Measurements from ENCODE around the gene SLC9A9. TPM values are rescaled to one million over a fixed set of nuclear protein-coding genes. Genes with fewer than 3 reads are reported as not detected.

SLC9A9 gene
- total RNA-seq, 4 donors from 2014 or later: 13.4 to 15.0 (median 14.4) TPM

- intact Hi-C loops (cut with DNase I): no loop called here
- WGBS: 80% methylated on average over 2 of the region's 2 CpGs
- Histone ChIP-seq H3K4me3 (no peak overlapping the region), H3K9me3 (no peaks in the 10 kb centered on the region), H3K27ac (replicated peaks in 1 of 4) (no peak overlapping the region), H3K4me1 (no peaks in the 10 kb centered on the region), H3K36me3 (peaks cover 0 to 5% (median 0%) of the 10 kb centered on the region in 4 donors), H3K27me3 (no peaks in the 10 kb centered on the region)
- DNase-seq (ENCODE audit: extremely low spot score): no peak
- TF ChIP-seq, protein P1, sequence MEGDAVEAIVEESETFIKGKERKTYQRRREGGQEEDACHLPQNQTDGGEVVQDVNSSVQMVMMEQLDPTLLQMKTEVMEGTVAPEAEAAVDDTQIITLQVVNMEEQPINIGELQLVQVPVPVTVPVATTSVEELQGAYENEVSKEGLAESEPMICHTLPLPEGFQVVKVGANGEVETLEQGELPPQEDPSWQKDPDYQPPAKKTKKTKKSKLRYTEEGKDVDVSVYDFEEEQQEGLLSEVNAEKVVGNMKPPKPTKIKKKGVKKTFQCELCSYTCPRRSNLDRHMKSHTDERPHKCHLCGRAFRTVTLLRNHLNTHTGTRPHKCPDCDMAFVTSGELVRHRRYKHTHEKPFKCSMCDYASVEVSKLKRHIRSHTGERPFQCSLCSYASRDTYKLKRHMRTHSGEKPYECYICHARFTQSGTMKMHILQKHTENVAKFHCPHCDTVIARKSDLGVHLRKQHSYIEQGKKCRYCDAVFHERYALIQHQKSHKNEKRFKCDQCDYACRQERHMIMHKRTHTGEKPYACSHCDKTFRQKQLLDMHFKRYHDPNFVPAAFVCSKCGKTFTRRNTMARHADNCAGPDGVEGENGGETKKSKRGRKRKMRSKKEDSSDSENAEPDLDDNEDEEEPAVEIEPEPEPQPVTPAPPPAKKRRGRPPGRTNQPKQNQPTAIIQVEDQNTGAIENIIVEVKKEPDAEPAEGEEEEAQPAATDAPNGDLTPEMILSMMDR (IDR thresholded peaks at IDR 0.05): no peak
- TF ChIP-seq POLR2A (IDR thresholded peaks at IDR 0.05; ENCODE audit: low read depth): no peak
- TF ChIP-seq POLR2AphosphoS5 (IDR thresholded peaks at IDR 0.05): no peak
- no peak for TF ChIP-seq EP300 (IDR thresholded peaks at IDR 0.05)
Measured at GRCh38 chr3:143261848-143262247, 586.4 kb downstream of the SLC9A9 start.

DNA sequence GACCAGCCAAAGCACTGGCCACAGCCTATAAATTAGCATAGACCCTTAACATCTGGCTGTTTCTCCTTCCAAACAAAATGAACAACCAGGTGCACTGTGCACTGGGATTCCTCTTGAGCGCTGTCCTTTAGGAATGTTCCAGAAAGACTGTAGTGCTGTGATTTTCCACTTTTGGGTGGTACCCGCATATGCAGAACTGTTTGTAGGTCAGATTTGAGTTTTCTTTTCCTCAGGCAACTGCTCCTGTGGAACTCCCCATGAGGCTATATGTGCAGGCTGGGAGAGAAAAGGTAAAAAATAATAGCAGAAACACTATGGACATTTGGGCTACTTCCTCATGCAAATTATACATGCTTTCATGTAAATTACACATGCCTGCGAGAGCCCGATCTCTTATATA lies 589.6 kb downstream of the SLC9A9 start:
- H3K9me3 ChIP-seq: no peaks in the 10 kb centered on the region
- no peak overlapping the region for H3K27ac ChIP-seq (replicated peaks in 1 of 4)
- no peaks in the 10 kb centered on the region for H3K36me3 ChIP-seq
- intact Hi-C loops (cut with DNase I): no loop called here
- TF ChIP-seq POLR2A (IDR thresholded peaks at IDR 0.05; ENCODE audit: low read depth): no peak
- no peak for TF ChIP-seq EP300 (IDR thresholded peaks at IDR 0.05)
- no peak for TF ChIP-seq POLR2AphosphoS5 (IDR thresholded peaks at IDR 0.05)
- TF ChIP-seq, protein P1 (IDR thresholded peaks at IDR 0.05): no peak
- no peak overlapping the region for H3K4me3 ChIP-seq
- 91% methylated on average over 4 of the region's 4 CpGs for WGBS
- no peak for DNase-seq (ENCODE audit: extremely low spot score)
- no peaks in the 10 kb centered on the region for H3K27me3 ChIP-seq
- no peaks in the 10 kb centered on the region for H3K4me1 ChIP-seq

DNA sequence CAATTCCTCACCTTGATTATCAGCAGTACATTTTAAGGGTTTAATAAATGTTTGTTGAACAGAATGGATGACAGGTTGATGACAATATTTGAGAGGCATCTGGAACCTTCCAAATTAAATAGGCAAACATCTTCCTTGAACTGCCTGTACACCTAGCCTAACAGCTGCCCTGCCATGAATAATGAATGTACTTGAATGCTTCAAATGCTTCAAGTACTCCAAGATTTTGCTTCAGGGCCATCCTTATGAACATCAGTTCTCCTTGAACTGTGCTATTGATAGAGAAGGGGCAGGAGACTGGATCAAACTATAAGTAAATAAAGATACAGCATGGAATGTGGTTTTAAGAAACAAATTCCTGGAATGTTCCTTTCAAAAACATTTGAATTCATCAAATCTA lies 591.9 kb downstream of the SLC9A9 start:
- H3K27ac ChIP-seq (replicated peaks in 1 of 4): no peak overlapping the region
- no peaks in the 10 kb centered on the region for H3K36me3 ChIP-seq
- no peaks in the 10 kb centered on the region for H3K9me3 ChIP-seq
- H3K27me3 ChIP-seq: no peaks in the 10 kb centered on the region
- no peak overlapping the region for H3K4me3 ChIP-seq
- TF ChIP-seq EP300 (IDR thresholded peaks at IDR 0.05) (no peak), POLR2AphosphoS5 (IDR thresholded peaks at IDR 0.05) (no peak), POLR2A (IDR thresholded peaks at IDR 0.05; ENCODE audit: low read depth) (no peak)
- TF ChIP-seq, protein P1 (IDR thresholded peaks at IDR 0.05): no peak
- no peak for DNase-seq (ENCODE audit: extremely low spot score)
- intact Hi-C loops (cut with DNase I): no loop called here
- no peaks in the 10 kb centered on the region for H3K4me1 ChIP-seq

GRCh38 chr3:143255739-143256138 lies 592.5 kb downstream of the SLC9A9 start:
- intact Hi-C loops (cut with DNase I): no loop called here
- no peak overlapping the region for H3K27ac ChIP-seq (replicated peaks in 1 of 4)

GRCh38 chr3:143252931-143253330 lies 595.3 kb downstream of the SLC9A9 start:
- Histone ChIP-seq H3K4me3 (no peak overlapping the region), H3K36me3 (no peaks in the 10 kb centered on the region), H3K4me1 (no peaks in the 10 kb centered on the region), H3K27ac (replicated peaks in 1 of 4) (no peak overlapping the region), H3K27me3 (no peaks in the 10 kb centered on the region), H3K9me3 (no peaks in the 10 kb centered on the region)
- TF ChIP-seq POLR2A (IDR thresholded peaks at IDR 0.05; ENCODE audit: low read depth): no peak
- TF ChIP-seq EP300 (IDR thresholded peaks at IDR 0.05): no peak
- TF ChIP-seq POLR2AphosphoS5 (IDR thresholded peaks at IDR 0.05): no peak
- TF ChIP-seq, protein P1 (IDR thresholded peaks at IDR 0.05): no peak
- no peak for DNase-seq (ENCODE audit: extremely low spot score)
- intact Hi-C loops (cut with DNase I): no loop called here
- 96% methylated on average over 6 of the region's 6 CpGs for WGBS

More at GRCh38 chr3:143255739-143256138, 592.5 kb downstream of the SLC9A9 start:
- Histone ChIP-seq H3K9me3 (no peaks in the 10 kb centered on the region), H3K4me3 (no peak overlapping the region), H3K36me3 (no peaks in the 10 kb centered on the region), H3K27me3 (no peaks in the 10 kb centered on the region), H3K4me1 (no peaks in the 10 kb centered on the region)
- no peak for TF ChIP-seq POLR2AphosphoS5 (IDR thresholded peaks at IDR 0.05)
- TF ChIP-seq, protein P1 (IDR thresholded peaks at IDR 0.05): no peak
- DNase-seq (ENCODE audit: extremely low spot score): no peak

Data from esophagus muscularis mucosa (tissue), 4 donors.